HG02798 (cell line): ENCODE data around the gene TP63.

Source experiments
- ATAC-seq: cut with Tn5 transposase; IDR thresholded peaks from one replicate; pipeline ENCODE4 v1.9.1; 2021; ENCODE audit warnings: mild to moderate bottlenecking; ENCODE audit not compliant: unreplicated experiment, poor library complexity

Gene TP63

GRCh38 chr3:189680723-189681122 is 49.5 kb downstream of the TP63 start:
- ATAC-seq: no peak

- ATAC-seq: no peak
Observed at GRCh38 chr3:189683546-189684255, 52.5 kb downstream of the TP63 start.

- no peak for ATAC-seq
Observed at GRCh38 chr3:189684317-189684716, 53.1 kb downstream of the TP63 start.

- ATAC-seq: no peak
Observed at GRCh38 chr3:189685291-189685690, 54.1 kb downstream of the TP63 start.

- no peak for ATAC-seq
Observed at GRCh38 chr3:189685860-189686259, 54.7 kb downstream of the TP63 start.

- no peak for ATAC-seq
Observed at GRCh38 chr3:189687475-189687874, 56.3 kb downstream of the TP63 start.

GRCh38 chr3:189688262-189688661 is 57.1 kb downstream of the TP63 start:
- ATAC-seq: peak; percentile 60

- no peak for ATAC-seq
Observed at GRCh38 chr3:189689625-189690024, 58.4 kb downstream of the TP63 start.

- no peak for ATAC-seq
Observed at GRCh38 chr3:189690237-189690636, 59.0 kb downstream of the TP63 start.

GRCh38 chr3:189690672-189691071 is 59.5 kb downstream of the TP63 start:
- ATAC-seq: no peak

- ATAC-seq: no peak
Observed at GRCh38 chr3:189695400-189695799, 64.2 kb downstream of the TP63 start.

- ATAC-seq: no peak
Observed at GRCh38 chr3:189698811-189699210, 67.6 kb downstream of the TP63 start.

- no peak for ATAC-seq
Observed at GRCh38 chr3:189699885-189700284, 68.7 kb downstream of the TP63 start.

- no peak for ATAC-seq
Observed at GRCh38 chr3:189702066-189702646, 71.0 kb downstream of the TP63 start.

GRCh38 chr3:189703865-189704264 is 72.7 kb downstream of the TP63 start:
- no peak for ATAC-seq

GRCh38 chr3:189708375-189708774 is 77.2 kb downstream of the TP63 start:
- no peak for ATAC-seq

GRCh38 chr3:189710620-189711402 is 79.6 kb downstream of the TP63 start:
- peak; percentile 60 for ATAC-seq

- no peak for ATAC-seq
Observed at GRCh38 chr3:189712906-189713483, 81.8 kb downstream of the TP63 start.

GRCh38 chr3:189714991-189715961 is 84.1 kb downstream of the TP63 start:
- peak; percentile 28 for ATAC-seq

GRCh38 chr3:189718215-189718614 is 87.0 kb downstream of the TP63 start:
- no peak for ATAC-seq
